T-cell (primary cell): Measurements from ENCODE around the gene INSC. TPM values are rescaled to one million over a fixed set of nuclear protein-coding genes. Genes with fewer than 3 reads are reported as not detected.

Source experiments
- ATAC-seq, 4 experiments: fragments of 200-7000 bp in 3 of 4; fragments of 150-1000 bp in 1 of 4; cut with Tn5 transposase; replicated peaks in 1 of 4; 1 replicate in 3 of 4; 2 replicates in 1 of 4; pipeline ENCODE4 v1.10.0; 2021; ENCODE audit warnings: moderate library complexity in 3 of 4, mild to moderate bottlenecking in 2 of 4, moderate number of reproducible peaks in 1 of 4
- CTCF ChIA-PET, 2 donors: fragments of 300-600 bp; sonication (Branson Sonifier 250); formaldehyde crosslinking; loops; one replicate each; lab custom pipeline; 2022; ENCODE audit warnings: antibody characterized with exemption in 2 of 2; lab: Charles Lee
- POLR2A ChIA-PET, 2 donors: fragments of 300-600 bp; sonication (Branson Sonifier 250); formaldehyde crosslinking; loops; one replicate each; lab custom pipeline; 2022; ENCODE audit warnings: antibody characterized with exemption in 2 of 2; lab: Charles Lee
- DNase-seq, 35 experiments: peaks; one replicate each; pipeline versions ENCODE4 v3.0.0 to v3.0.0-alpha.2; 2013 to 2023
- H3K27ac ChIP-seq: one replicate; pipeline ENCODE4 v1.5.1; 2013; ENCODE audit warnings: low read length
- H3K27me3 ChIP-seq, 2 experiments: replicated peaks in 1 of 2; 1 replicate in 1 of 2; 2 replicates in 1 of 2; pipeline versions ENCODE4 v1.6.1 to v1.7.0; 2013; ENCODE audit warnings: low read length in 1 of 2, mixed read lengths in 1 of 2; ENCODE audit not compliant: control insufficient read depth in 2 of 2, insufficient read depth in 2 of 2; ENCODE audit errors: extremely low read depth in 1 of 2
- H3K36me3 ChIP-seq, 2 donors: 1 replicate in 1 of 2; 2 replicates in 1 of 2; pipeline versions ENCODE4 v1.6.1 to v1.7.0; 2013; ENCODE audit warnings: low read length in 1 of 2; ENCODE audit not compliant: control insufficient read depth in 2 of 2, insufficient read depth in 1 of 2; ENCODE audit errors: extremely low read depth in 1 of 2
- H3K4me1 ChIP-seq, 2 experiments: 1 replicate in 1 of 2; 2 replicates in 1 of 2; pipeline versions ENCODE4 v1.6.1 to v1.7.0; 2013; ENCODE audit warnings: low read length in 2 of 2, mixed read lengths in 1 of 2; ENCODE audit not compliant: insufficient read depth in 2 of 2, control insufficient read depth in 1 of 2; ENCODE audit errors: extremely low read depth in 1 of 2
- H3K4me3 ChIP-seq, 2 donors: 1 replicate in 1 of 2; 2 replicates in 1 of 2; pipeline versions ENCODE4 v1.5.1 to v1.7.0; 2013; ENCODE audit warnings: mild to moderate bottlenecking in 2 of 2, low read length in 1 of 2, moderate library complexity in 1 of 2; ENCODE audit not compliant: control insufficient read depth in 1 of 2; ENCODE audit errors: extremely low read depth in 1 of 2
- H3K9me3 ChIP-seq: 2 replicates; pipeline ENCODE4 v1.7.0; 2013
- H3K27ac Mint-ChIP-seq, 2 donors: one replicate each; pipeline ENCODE4 v1.8.0; 2020 to 2021; ENCODE audit warnings: mild to moderate bottlenecking in 2 of 2, mixed read lengths in 2 of 2
- H3K27me3 Mint-ChIP-seq, 2 donors: one replicate each; pipeline ENCODE4 v1.8.0; 2021 to 2022; ENCODE audit warnings: mixed read lengths in 2 of 2
- H3K36me3 Mint-ChIP-seq: one replicate; pipeline ENCODE4 v1.8.0; 2021; ENCODE audit warnings: mixed read lengths
- H3K4me1 Mint-ChIP-seq, 3 donors: one replicate each; pipeline ENCODE4 v1.8.0; 2020 to 2022; ENCODE audit warnings: mixed read lengths in 3 of 3, mild to moderate bottlenecking in 1 of 3
- H3K4me3 Mint-ChIP-seq, 3 donors: one replicate each; pipeline ENCODE4 v1.8.0; 2020 to 2022; ENCODE audit warnings: mild to moderate bottlenecking in 3 of 3, mixed read lengths in 3 of 3, moderate library complexity in 3 of 3
- H3K9me3 Mint-ChIP-seq, 3 donors: one replicate each; pipeline ENCODE4 v1.8.0; 2020 to 2022; ENCODE audit warnings: mixed read lengths in 3 of 3
- WGBS: methylation state at CpG from one replicate; pipeline ENCODE4 v1.1.5; 2013; ENCODE audit warnings: missing lambda C conversion rate; ENCODE audit not compliant: insufficient coverage; 5-methylcytosine and 5-hydroxymethylcytosine counted together
- total RNA-seq, 35 experiments: library from RNA in 6 of 35; stranded (reverse) in 6 of 35; fragments of 120-200 nt in 1 of 35; gene quantifications; one replicate each; pipeline versions ENCODE4 v1.2.1 to v1.2.4 and lab custom pipeline; 2013 to 2026

Gene INSC
- total RNA-seq, 5 donors from 2014 or later (not counting 1 experiment from before 2014, with no cell fraction given) = 0.44 to 0.53 TPM; not detected in 3

- no CpG with 5 or more reads among the region's 2 CpGs for WGBS
- Mint-ChIP-seq H3K9me3 (no peaks in the 10 kb centered on the region), H3K27ac (no peak overlapping the region), H3K27me3 (peaks cover 31 to 33% of the 10 kb centered on the region in 2 donors), H3K4me1 (no peaks in the 10 kb centered on the region), H3K4me3 (no peak overlapping the region), H3K36me3 (no peaks in the 10 kb centered on the region)
- ChIA-PET CTCF (no interaction called here), POLR2A (no interaction called here)
- H3K4me3 ChIP-seq = no peak overlapping the region
- no peak overlapping the region for H3K27ac ChIP-seq
- ATAC-seq = no peak
- H3K27me3 ChIP-seq = peaks cover 0 to 12% of the 10 kb centered on the region in 2 experiments
- H3K36me3 ChIP-seq = no peaks in the 10 kb centered on the region
- H3K9me3 ChIP-seq = no peaks in the 10 kb centered on the region
- DNase-seq = no peak
- H3K4me1 ChIP-seq = no peaks in the 10 kb centered on the region
These were observed 21.3 kb upstream of the INSC start for GRCh38 chr11:15093432-15093831.

- ATAC-seq = no peak
- H3K36me3 Mint-ChIP-seq = no peaks in the 10 kb centered on the region
- peaks cover 0 to 15% of the 10 kb centered on the region in 2 experiments for H3K27me3 ChIP-seq
- H3K9me3 ChIP-seq = no peaks in the 10 kb centered on the region
- H3K27ac ChIP-seq = no peak overlapping the region
- no peak overlapping the region for H3K4me3 ChIP-seq
- no peaks in the 10 kb centered on the region for H3K4me1 Mint-ChIP-seq
- H3K27me3 Mint-ChIP-seq = peaks cover 30 to 39% of the 10 kb centered on the region in 2 donors
- no peaks in the 10 kb centered on the region for H3K9me3 Mint-ChIP-seq
- CTCF ChIA-PET = no interaction called here
- DNase-seq = no peak
- 100% methylated on average over 1 of the region's 2 CpGs for WGBS
- H3K4me3 Mint-ChIP-seq = no peak overlapping the region
- no peaks in the 10 kb centered on the region for H3K36me3 ChIP-seq
- H3K4me1 ChIP-seq = no peaks in the 10 kb centered on the region
- POLR2A ChIA-PET = no interaction called here
- H3K27ac Mint-ChIP-seq = no peak overlapping the region
These were observed 18.9 kb upstream of the INSC start for GRCh38 chr11:15095736-15096228.

- Mint-ChIP-seq H3K27me3 (peaks cover 31 to 35% of the 10 kb centered on the region in 2 donors), H3K9me3 (no peaks in the 10 kb centered on the region), H3K4me1 (peaks cover 0 to 3% (median 3%) of the 10 kb centered on the region in 3 donors), H3K36me3 (no peaks in the 10 kb centered on the region), H3K27ac (no peak overlapping the region), H3K4me3 (no peak overlapping the region)
- no peaks in the 10 kb centered on the region for H3K9me3 ChIP-seq
- H3K4me3 ChIP-seq = no peak overlapping the region
- H3K27ac ChIP-seq = no peak overlapping the region
- WGBS = no CpG with 5 or more reads among the region's 3 CpGs
- POLR2A ChIA-PET = no interaction called here
- CTCF ChIA-PET = no interaction called here
- H3K27me3 ChIP-seq = peaks cover 0 to 10% of the 10 kb centered on the region in 2 experiments
- ATAC-seq = no peak
- H3K36me3 ChIP-seq = no peaks in the 10 kb centered on the region
- no peak for DNase-seq
- H3K4me1 ChIP-seq = no peaks in the 10 kb centered on the region
These were observed 17.3 kb upstream of the INSC start for GRCh38 chr11:15097411-15097810.

GRCh38 chr11:15099267-15099666, 15.5 kb upstream of the INSC start:
- H3K27me3 Mint-ChIP-seq = peaks cover 31 to 40% of the 10 kb centered on the region in 2 donors
- ChIA-PET CTCF (interaction anchor here (0.7 to 2.1 kb wide), 6 partner anchors 22 to 199 kb away, joined by 3 to 5 read pairs (median 4); partner anchors contain the start of gene CALCB (in 1 of the 2)), POLR2A (interaction anchor here in 1 of 2 donors (0.6 kb wide), 1 partner anchor 1272 kb away, joined by 3 read pairs; no protein-coding TSS in a partner anchor)
- H3K27me3 ChIP-seq = peaks cover 0 to 10% of the 10 kb centered on the region in 2 experiments
- H3K4me3 Mint-ChIP-seq = no peak overlapping the region
- no peaks in the 10 kb centered on the region for H3K4me1 ChIP-seq
- peaks cover 0 to 3% (median 3%) of the 10 kb centered on the region in 3 donors for H3K4me1 Mint-ChIP-seq
- no peak overlapping the region for H3K27ac Mint-ChIP-seq
- H3K36me3 ChIP-seq = no peaks in the 10 kb centered on the region
- H3K9me3 ChIP-seq = no peaks in the 10 kb centered on the region
- no peaks in the 10 kb centered on the region for H3K36me3 Mint-ChIP-seq
- H3K9me3 Mint-ChIP-seq = peaks cover 5 to 9% (median 6%) of the 10 kb centered on the region in 3 donors
- ATAC-seq (no peak), DNase-seq (no peak)
- no peak overlapping the region for H3K27ac ChIP-seq
- H3K4me3 ChIP-seq = no peak overlapping the region

DNA sequence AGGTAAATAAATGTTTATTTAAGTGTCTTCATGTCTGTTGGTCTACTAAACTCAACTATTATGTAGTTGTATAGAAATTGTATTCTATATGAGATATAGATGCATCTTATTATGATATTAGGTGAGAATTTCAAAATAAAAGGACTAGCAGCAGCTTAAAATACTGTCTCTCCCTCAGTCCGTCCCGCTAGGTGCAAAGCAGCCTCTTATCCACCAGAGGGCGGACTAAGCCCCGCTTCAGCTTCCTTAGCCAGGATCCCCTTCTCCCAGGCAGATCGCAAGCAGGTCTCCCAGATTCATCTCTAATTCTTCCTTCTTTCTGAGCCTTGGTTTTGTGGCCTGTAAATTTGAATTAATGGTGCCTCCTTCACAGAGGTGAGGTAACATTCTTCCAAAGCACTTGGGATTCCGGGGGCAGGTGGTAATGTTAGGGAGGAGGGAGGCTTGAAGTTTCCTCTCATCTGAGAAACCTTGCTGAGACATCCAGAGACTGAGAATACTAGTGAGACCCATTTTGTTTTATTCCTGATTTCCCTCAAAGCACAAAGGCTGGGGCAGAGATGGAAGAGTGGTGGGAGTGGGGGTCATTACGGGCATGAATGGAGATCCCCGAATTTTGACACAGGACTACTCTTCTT, 13.5 kb upstream of the INSC start:
- peak in 24 of 35 experiments; percentile 7 to 62 (median 30) for DNase-seq
- 40% methylated on average over 1 of the region's 8 CpGs for WGBS
- Histone ChIP-seq H3K27me3 (peaks cover 0 to 9% of the 10 kb centered on the region in 2 experiments), H3K4me3 (no peak overlapping the region), H3K27ac (no peak overlapping the region), H3K36me3 (no peaks in the 10 kb centered on the region), H3K4me1 (no peaks in the 10 kb centered on the region), H3K9me3 (no peaks in the 10 kb centered on the region)
- peak in 2 of 4 experiments; percentile 60 to 63 for ATAC-seq
- ChIA-PET POLR2A (interaction anchor here in 1 of 2 donors (0.6 kb wide), 1 partner anchor 107 kb away, joined by 7 read pairs; no protein-coding TSS in a partner anchor), CTCF (interaction anchor here (0.6 to 2.1 kb wide), 17 partner anchors 10 to 777 kb away, joined by 3 to 10 read pairs (median 4); partner anchors contain the start of gene INSC (in 1 of the 2))
- H3K4me1 Mint-ChIP-seq = peaks cover 0 to 3% (median 3%) of the 10 kb centered on the region in 3 donors
- no peak overlapping the region for H3K4me3 Mint-ChIP-seq
- peaks cover 26 to 37% of the 10 kb centered on the region in 2 donors for H3K27me3 Mint-ChIP-seq
- H3K27ac Mint-ChIP-seq = no peak overlapping the region
- H3K36me3 Mint-ChIP-seq = no peaks in the 10 kb centered on the region
- peaks cover 5 to 12% (median 6%) of the 10 kb centered on the region in 3 donors for H3K9me3 Mint-ChIP-seq

GRCh38 chr11:15104166-15104565, 10.6 kb upstream of the INSC start:
- no CpG with 5 or more reads among the region's 2 CpGs for WGBS
- peaks cover 0 to 6% of the 10 kb centered on the region in 2 experiments for H3K27me3 ChIP-seq
- H3K36me3 ChIP-seq = no peaks in the 10 kb centered on the region
- no peaks in the 10 kb centered on the region for H3K9me3 ChIP-seq
- ChIA-PET POLR2A (no interaction called here), CTCF (no interaction called here)
- H3K27ac ChIP-seq = no peak overlapping the region
- Mint-ChIP-seq H3K36me3 (no peaks in the 10 kb centered on the region), H3K4me1 (peaks cover 0 to 3% (median 3%) of the 10 kb centered on the region in 3 donors), H3K9me3 (peaks cover 5 to 12% (median 6%) of the 10 kb centered on the region in 3 donors), H3K27me3 (peaks cover 10 to 21% of the 10 kb centered on the region in 2 donors), H3K27ac (no peak overlapping the region), H3K4me3 (no peak overlapping the region)
- H3K4me1 ChIP-seq = no peaks in the 10 kb centered on the region
- no peak overlapping the region for H3K4me3 ChIP-seq
- ATAC-seq = no peak
- DNase-seq = no peak
